ENCODE data around the gene LRRC3. TPM values are rescaled to one million over a fixed set of nuclear protein-coding genes. Genes with fewer than 3 reads are reported as not detected.

The LRRC3 gene
- total RNA-seq, 2 experiments from 2014 or later, result 0.55 to 0.61 TPM

DNA sequence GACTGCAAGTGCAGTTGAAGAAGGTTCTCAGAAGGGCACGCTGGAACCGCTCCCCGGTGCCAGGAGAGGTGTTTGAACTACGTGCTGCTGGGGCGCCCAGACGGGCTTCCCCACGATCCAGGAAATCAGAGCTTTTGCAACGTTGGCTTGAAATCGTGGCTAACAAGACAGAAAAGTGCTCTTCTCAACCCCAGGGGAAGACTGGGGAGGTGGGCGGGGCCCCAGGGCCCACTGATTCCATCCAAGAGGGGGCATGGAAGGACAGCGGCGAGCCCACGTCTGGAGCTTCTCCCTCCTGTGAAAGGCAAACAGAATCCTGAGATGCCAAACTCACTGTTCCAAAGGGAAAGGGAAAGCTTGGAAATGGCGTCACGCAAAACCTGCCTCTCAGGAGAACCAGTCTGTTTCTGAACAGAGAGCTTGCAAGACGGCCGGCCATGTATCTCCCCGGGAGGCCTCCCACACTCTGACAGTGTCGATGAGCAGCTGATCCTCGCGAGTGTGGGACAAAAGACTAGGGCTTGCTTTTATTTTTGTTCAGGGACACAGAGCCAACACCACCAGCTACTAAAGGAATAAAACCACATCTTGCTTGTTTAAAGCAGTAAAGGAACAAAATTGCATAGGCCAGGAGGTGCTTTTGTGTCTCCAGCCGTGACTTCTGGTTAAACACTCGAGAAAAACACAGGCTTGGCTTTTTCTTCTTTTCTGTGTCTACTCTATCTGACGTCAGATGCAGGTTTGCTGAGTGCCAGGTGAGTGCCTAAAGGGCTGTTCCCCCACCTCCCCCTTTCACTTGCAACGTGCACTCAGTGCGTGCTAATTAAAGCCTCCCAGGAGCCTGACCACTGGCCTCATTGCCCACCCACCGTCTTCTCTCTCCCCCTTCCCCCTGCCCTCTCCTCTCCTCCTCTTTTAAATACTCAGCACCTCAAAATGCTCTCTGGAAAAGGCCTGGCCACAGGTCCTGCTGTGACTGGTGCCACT, 41.5 kb downstream of the LRRC3 start:
- peaks cover 30% of the 10 kb centered on the region for H3K27me3 Mint-ChIP-seq
- ChIA-PET CTCF (interaction anchor here (1.5 kb wide), 1 partner anchor 296 kb away, joined by 3 read pairs; no protein-coding TSS in a partner anchor), POLR2A (no interaction called here)
- H3K4me1 Mint-ChIP-seq (ENCODE audit: low read depth), result no peaks in the 10 kb centered on the region
- no peak overlapping the region for H3K4me3 Mint-ChIP-seq
- Histone ChIP-seq H3K27ac (ENCODE audit: low read depth in 1 of 2, low read length in 2 of 2) (no peak overlapping the region), H3K4me3 (ENCODE audit: low read length) (no peak overlapping the region), H3K36me3 (ENCODE audit: insufficient read depth, low read length) (no peaks in the 10 kb centered on the region), H3K9me3 (ENCODE audit: control insufficient read depth in 1 of 2, insufficient read depth in 1 of 2, low read length in 2 of 2) (peaks cover 9 to 11% of the 10 kb centered on the region in 2 experiments), H3K4me1 (ENCODE audit: insufficient read depth, low read length) (no peaks in the 10 kb centered on the region), H3K27me3 (ENCODE audit: control insufficient read depth in 1 of 2, insufficient read depth in 2 of 2, low read length in 2 of 2) (peaks cover 0 to 12% of the 10 kb centered on the region in 2 experiments)
- H3K9me3 Mint-ChIP-seq, result peaks cover 3% of the 10 kb centered on the region
- no peak overlapping the region for H3K27ac Mint-ChIP-seq
- no peaks in the 10 kb centered on the region for H3K36me3 Mint-ChIP-seq (ENCODE audit: low read depth)
- no peak for DNase-seq
- intact Hi-C loops (cut with DNase I, micrococcal nuclease), result no loop called here
- TF ChIP-seq, protein P1, sequence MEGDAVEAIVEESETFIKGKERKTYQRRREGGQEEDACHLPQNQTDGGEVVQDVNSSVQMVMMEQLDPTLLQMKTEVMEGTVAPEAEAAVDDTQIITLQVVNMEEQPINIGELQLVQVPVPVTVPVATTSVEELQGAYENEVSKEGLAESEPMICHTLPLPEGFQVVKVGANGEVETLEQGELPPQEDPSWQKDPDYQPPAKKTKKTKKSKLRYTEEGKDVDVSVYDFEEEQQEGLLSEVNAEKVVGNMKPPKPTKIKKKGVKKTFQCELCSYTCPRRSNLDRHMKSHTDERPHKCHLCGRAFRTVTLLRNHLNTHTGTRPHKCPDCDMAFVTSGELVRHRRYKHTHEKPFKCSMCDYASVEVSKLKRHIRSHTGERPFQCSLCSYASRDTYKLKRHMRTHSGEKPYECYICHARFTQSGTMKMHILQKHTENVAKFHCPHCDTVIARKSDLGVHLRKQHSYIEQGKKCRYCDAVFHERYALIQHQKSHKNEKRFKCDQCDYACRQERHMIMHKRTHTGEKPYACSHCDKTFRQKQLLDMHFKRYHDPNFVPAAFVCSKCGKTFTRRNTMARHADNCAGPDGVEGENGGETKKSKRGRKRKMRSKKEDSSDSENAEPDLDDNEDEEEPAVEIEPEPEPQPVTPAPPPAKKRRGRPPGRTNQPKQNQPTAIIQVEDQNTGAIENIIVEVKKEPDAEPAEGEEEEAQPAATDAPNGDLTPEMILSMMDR (IDR thresholded peaks at IDR 0.05), result no peak
- no peak for ATAC-seq (ENCODE audit: poor library complexity)

DNA sequence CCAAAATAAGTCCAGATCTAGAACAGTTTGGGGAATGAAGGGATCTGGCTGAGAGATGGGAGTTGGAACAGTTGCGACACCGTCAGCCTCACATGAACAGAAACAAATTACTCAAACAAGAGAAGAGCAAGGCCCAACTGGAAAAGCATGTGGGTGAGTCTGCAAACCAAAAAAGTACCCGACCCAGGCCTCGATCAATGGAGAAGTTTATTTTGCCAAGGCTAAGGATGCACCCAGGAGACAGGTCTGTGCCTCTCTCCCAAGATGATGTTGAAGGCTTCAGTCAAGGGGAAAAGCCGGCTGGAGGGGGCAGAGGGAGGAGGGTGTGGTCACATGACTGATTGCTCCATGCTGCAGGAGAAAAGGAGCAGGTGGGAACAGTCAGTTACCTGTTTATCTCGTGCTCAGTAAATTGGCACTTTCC, 42.4 kb downstream of the LRRC3 start:
- Mint-ChIP-seq H3K4me1 (ENCODE audit: low read depth) (no peaks in the 10 kb centered on the region), H3K27ac (no peak overlapping the region), H3K9me3 (peaks cover 3% of the 10 kb centered on the region), H3K36me3 (ENCODE audit: low read depth) (no peaks in the 10 kb centered on the region), H3K27me3 (peaks cover 28% of the 10 kb centered on the region), H3K4me3 (no peak overlapping the region)
- Histone ChIP-seq H3K27me3 (ENCODE audit: control insufficient read depth in 1 of 2, insufficient read depth in 2 of 2, low read length in 2 of 2) (peaks cover 0 to 12% of the 10 kb centered on the region in 2 experiments), H3K4me1 (ENCODE audit: insufficient read depth, low read length) (no peaks in the 10 kb centered on the region), H3K9me3 (ENCODE audit: control insufficient read depth in 1 of 2, insufficient read depth in 1 of 2, low read length in 2 of 2) (peaks cover 8 to 11% of the 10 kb centered on the region in 2 experiments), H3K36me3 (ENCODE audit: insufficient read depth, low read length) (no peaks in the 10 kb centered on the region), H3K27ac (ENCODE audit: low read depth in 1 of 2, low read length in 2 of 2) (no peak overlapping the region), H3K4me3 (ENCODE audit: low read length) (no peak overlapping the region)
- DNase-seq, result no peak
- POLR2A ChIA-PET, result no interaction called here
- CTCF ChIA-PET, result no interaction called here
- TF ChIP-seq, protein P1 (IDR thresholded peaks at IDR 0.05), result no peak
- intact Hi-C loops (cut with DNase I, micrococcal nuclease), result no loop called here
- no peak for ATAC-seq (ENCODE audit: poor library complexity)

DNA sequence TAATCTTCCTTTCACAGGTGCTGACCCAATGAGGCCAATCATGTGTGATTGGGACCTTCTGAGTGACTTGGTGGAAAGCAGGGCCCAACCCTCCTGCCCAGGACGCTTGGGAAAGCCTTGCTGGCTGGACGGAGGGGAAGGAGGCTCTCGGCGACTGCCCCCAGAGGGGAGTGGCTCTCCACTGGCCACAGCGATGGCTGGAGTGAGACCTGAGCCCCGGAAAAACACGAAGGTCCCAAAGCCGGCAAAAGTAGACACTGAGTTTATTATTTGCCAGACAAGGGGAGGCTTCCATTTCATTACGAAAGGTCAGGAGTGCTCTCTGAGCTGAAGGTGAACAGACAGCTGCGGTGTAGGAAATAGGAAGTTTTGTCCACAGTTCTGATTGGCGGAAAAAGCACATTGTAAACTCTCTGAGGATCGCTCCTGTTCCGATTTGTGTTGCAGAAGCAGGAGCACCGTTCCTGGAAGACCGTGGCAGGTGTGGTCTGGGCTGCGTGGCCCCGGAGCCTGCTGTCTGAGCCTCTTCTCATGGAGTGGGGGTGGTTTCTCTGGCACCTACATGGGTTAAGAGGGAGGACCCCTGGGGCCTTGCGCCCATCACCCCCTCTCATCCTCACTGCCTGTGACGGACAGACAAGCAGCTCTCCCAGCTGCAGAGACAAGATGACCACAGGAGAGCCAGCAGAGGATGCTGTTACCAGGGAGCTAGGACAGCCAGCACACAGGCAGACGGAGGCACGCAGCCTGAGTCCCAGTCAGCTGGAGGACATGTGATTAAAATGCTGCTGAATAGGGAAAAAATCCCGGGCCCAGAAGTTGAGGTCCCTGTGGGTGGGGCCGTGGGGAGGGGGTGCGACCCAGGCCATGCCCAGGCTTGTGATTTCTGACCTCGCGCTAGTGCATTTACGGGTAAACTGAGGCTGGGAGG, 43.2 kb downstream of the LRRC3 start:
- peaks cover 0 to 10% of the 10 kb centered on the region in 2 experiments for H3K27me3 ChIP-seq (ENCODE audit: control insufficient read depth in 1 of 2, insufficient read depth in 2 of 2, low read length in 2 of 2)
- Mint-ChIP-seq H3K4me3 (no peak overlapping the region), H3K9me3 (no peaks in the 10 kb centered on the region), H3K36me3 (ENCODE audit: low read depth) (no peaks in the 10 kb centered on the region), H3K27ac (no peak overlapping the region), H3K4me1 (ENCODE audit: low read depth) (no peaks in the 10 kb centered on the region), H3K27me3 (peaks cover 23% of the 10 kb centered on the region)
- POLR2A ChIA-PET, result interaction anchor here (0.5 kb wide), 1 partner anchor 1296 kb away, joined by 3 read pairs; no protein-coding TSS in a partner anchor
- ATAC-seq (ENCODE audit: poor library complexity), result no peak
- intact Hi-C loops (cut with DNase I, micrococcal nuclease), result no loop called here
- H3K4me3 ChIP-seq (ENCODE audit: low read length), result no peak overlapping the region
- no peaks in the 10 kb centered on the region for H3K4me1 ChIP-seq (ENCODE audit: insufficient read depth, low read length)
- no peak overlapping the region for H3K27ac ChIP-seq (ENCODE audit: low read depth in 1 of 2, low read length in 2 of 2)
- TF ChIP-seq, protein P1 (IDR thresholded peaks at IDR 0.05), result no peak
- peaks cover 0 to 7% of the 10 kb centered on the region in 2 experiments for H3K9me3 ChIP-seq (ENCODE audit: control insufficient read depth in 1 of 2, insufficient read depth in 1 of 2, low read length in 2 of 2)
- no peaks in the 10 kb centered on the region for H3K36me3 ChIP-seq (ENCODE audit: insufficient read depth, low read length)
- CTCF ChIA-PET, result no interaction called here
- DNase-seq, result no peak
